Neural progenitor cell (in vitro differentiated cells): Measurements from ENCODE around the gene SNCAIP.

Experiments
- EZH2 ChIP-seq: fragments of 200-600 bp; sonication (generic); IDR thresholded peaks from 2 replicates; pipeline ENCODE4 v1.6.1; 2017; ENCODE audit warnings: antibody characterized with exemption, mild to moderate bottlenecking, moderate library complexity
- EZH2phosphoT487 ChIP-seq: fragments of 200-600 bp; sonication (generic); IDR thresholded peaks from 2 replicates; pipeline ENCODE4 v1.6.1; 2017; ENCODE audit warnings: antibody characterized with exemption
- TF ChIP-seq, protein P1 (sequence below): fragments of 200-600 bp; sonication (generic); IDR thresholded peaks from 2 replicates; pipeline ENCODE4 v1.5.1; 2017; ENCODE audit warnings: antibody characterized with exemption, mild to moderate bottlenecking

DNA sequence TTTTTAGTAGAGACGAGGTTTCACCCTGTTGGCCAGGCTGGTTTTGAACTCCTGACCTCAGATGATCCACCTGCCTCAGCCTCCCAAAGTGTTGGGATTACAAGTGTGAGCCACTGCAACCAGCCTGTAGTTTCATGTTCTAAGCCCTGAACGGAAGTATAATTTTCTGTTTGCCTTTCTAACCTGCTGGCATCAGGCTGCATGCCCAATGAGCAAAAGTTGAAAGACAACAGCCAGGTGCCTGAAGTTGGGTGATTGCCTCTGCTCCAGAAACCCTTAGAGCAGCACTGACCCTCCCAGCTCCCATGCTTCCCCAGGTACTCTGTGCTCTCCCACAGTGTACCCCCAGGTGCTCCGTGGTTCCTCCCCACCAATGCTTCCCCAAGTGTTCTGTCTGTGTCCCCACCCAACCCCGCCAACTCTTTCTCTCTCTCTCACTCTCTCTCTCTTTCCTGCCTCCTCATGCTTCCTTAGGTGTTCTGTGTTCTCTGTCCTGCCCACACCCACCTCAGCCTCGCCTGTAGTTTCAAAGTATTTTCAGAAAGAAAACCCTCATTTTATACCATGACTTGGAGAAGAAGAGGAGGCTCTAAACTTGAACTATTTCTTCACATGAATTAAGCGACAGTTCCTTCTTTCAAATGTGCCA, 145.3 kb downstream of the SNCAIP start:
- TF ChIP-seq, protein P1, sequence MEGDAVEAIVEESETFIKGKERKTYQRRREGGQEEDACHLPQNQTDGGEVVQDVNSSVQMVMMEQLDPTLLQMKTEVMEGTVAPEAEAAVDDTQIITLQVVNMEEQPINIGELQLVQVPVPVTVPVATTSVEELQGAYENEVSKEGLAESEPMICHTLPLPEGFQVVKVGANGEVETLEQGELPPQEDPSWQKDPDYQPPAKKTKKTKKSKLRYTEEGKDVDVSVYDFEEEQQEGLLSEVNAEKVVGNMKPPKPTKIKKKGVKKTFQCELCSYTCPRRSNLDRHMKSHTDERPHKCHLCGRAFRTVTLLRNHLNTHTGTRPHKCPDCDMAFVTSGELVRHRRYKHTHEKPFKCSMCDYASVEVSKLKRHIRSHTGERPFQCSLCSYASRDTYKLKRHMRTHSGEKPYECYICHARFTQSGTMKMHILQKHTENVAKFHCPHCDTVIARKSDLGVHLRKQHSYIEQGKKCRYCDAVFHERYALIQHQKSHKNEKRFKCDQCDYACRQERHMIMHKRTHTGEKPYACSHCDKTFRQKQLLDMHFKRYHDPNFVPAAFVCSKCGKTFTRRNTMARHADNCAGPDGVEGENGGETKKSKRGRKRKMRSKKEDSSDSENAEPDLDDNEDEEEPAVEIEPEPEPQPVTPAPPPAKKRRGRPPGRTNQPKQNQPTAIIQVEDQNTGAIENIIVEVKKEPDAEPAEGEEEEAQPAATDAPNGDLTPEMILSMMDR = no peak
- TF ChIP-seq EZH2 (no peak), EZH2phosphoT487 (no peak)
